ENCODE data around the gene TRPM3.

DNA sequence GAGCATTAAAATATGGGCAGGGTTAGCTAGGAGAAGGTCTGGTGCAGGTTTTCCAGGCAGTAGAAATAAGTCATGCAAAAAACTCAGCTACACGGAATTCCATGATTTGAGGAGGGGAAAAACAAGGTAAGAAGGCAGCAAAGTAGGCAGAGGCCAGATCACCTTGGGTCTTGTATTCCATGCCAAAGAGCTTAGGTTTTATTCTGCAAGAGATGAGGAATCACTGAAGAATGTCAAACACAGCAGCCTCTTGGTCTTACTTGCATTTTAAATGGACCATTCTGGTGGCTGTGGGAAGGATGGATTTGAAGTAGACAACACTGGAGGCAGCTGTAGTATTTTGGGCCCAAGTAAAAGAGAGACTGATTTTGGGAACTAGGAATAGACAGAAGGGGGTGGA, 8.6 kb downstream of the TRPM3 start:
- TF ChIP-seq POLR2AphosphoS5 (IDR thresholded peaks at IDR 0.05): no peak
- no peak for TF ChIP-seq POLR2A (IDR thresholded peaks at IDR 0.05)
